Activated T-cell treated with anti-CD3 and anti-CD28 coated beads, Interleukin-2, amount 50 U/mL, for 1 hour (primary cell): ENCODE measurements around the gene MOB3B.
"Not testable (repeated sequence)": the region's sequence is repeated elsewhere in the genome, so short reads cannot be mapped to it uniquely, and the experiment has no call there.

ENCODE experiments used
- DNase-seq: peaks from one replicate; pipeline ENCODE4 v3.0.0-alpha.2; 2020

Gene MOB3B

DNA sequence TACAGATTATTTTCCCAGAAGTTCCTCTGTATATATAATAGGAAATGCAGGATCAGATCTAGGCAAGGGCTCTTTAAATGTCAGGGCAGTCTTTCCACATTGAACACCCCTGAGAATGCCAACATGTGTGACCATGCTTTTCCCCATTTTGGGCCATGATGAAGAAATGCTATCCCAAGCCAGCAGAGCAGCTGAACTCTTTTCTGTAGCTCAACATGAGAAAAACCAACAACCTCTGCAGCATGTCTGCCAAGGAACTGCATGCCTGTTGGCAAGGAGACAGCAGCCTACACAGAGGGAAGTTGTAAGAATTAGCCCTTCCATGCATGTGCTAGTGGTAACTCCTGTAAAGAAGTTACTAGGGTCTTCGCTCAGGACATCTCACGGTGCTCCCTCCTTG is 15.1 kb downstream of the MOB3B start:
- DNase-seq, result no peak

GRCh38 chr9:27511771-27512170 is 17.8 kb downstream of the MOB3B start:
- DNase-seq, result no peak

GRCh38 chr9:27510780-27511179 is 18.8 kb downstream of the MOB3B start:
- DNase-seq, result no peak

DNA sequence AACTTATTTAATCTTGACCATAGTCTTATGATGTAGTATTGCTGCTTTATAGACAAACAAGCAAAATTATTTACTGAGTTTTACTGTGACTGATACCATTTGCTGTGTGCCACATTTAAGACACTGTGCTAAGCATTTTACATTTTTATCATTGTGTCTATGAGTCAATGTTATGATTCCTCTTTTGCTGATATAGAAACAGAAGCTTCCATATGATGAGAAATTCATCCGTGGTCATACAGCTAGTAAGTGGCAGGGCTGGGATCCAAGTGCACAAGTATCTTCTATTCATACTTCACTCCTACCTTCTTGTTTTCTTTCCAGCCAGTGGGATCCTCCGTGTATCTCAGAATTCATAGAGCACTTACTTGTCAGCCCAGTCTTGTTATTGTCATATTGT is 22.6 kb downstream of the MOB3B start:
- DNase-seq, result no peak

DNA sequence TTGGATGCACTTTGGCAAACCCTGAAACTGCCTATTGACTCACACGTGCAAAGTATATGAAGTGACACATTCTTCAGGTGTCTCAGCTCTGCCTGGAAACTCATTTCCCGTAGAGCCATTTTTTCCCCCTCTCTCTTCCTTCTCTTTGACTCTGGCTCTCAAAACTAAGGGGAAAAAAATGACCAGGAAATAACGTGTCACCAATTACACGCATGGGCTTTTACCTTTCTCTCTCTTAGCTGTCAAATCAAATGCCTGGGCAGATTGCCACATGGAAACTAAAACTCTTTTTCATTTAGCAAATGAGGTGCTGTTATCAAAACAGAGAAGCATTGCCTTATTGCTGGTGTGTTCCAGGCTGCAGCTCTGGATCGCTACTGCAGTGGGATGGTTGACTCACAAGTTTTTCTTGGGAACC is 23.9 kb downstream of the MOB3B start:
- no peak for DNase-seq

GRCh38 chr9:27504259-27504658 is 25.4 kb downstream of the MOB3B start:
- no peak for DNase-seq

GRCh38 chr9:27503623-27504022 is 26.0 kb downstream of the MOB3B start:
- no peak for DNase-seq

DNA sequence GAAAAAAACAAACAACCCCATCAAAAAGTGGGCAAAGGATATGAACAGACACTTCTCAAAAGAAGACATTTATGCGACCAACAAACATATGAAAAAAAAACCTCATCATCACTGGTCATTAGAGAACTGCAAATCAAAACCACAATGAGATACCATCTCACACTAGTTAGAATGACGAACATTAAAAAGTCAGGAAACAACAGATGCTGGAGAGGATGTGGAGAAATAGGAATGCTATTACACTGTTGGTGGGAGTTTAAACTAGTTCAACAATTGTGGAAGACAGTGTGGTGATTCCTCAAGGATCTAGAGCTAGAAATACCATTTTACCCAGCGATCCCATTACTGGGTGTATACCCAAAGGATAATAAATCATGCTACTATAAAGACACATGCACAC is 28.7 kb downstream of the MOB3B start:
- DNase-seq, result not testable (repeated sequence)

GRCh38 chr9:27499451-27499850 is 30.2 kb downstream of the MOB3B start:
- DNase-seq, result no peak

GRCh38 chr9:27497883-27498417 is 31.7 kb downstream of the MOB3B start:
- no peak for DNase-seq

DNA sequence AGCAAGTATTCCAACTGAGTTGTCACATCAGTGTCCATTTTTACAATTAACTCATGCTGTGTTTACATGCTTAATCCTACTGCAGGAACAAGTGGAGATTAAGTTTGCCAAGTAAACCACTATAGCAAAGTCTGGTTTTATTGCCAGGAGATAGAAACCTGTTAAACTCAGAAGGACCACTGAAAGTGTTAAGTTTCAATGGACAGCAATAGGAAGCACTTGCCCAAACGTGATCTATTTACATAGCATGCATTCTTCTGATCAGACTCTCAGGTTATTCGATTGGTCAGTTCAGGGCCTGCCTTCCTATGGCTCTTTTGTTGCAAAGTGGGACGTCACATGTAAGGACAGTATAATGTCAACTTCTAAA is 33.5 kb downstream of the MOB3B start:
- no peak for DNase-seq

GRCh38 chr9:27495480-27496134 is 34.0 kb downstream of the MOB3B start:
- DNase-seq, result no peak

- DNase-seq, result no peak
Measured at GRCh38 chr9:27491154-27491553, 38.5 kb downstream of the MOB3B start.

DNA sequence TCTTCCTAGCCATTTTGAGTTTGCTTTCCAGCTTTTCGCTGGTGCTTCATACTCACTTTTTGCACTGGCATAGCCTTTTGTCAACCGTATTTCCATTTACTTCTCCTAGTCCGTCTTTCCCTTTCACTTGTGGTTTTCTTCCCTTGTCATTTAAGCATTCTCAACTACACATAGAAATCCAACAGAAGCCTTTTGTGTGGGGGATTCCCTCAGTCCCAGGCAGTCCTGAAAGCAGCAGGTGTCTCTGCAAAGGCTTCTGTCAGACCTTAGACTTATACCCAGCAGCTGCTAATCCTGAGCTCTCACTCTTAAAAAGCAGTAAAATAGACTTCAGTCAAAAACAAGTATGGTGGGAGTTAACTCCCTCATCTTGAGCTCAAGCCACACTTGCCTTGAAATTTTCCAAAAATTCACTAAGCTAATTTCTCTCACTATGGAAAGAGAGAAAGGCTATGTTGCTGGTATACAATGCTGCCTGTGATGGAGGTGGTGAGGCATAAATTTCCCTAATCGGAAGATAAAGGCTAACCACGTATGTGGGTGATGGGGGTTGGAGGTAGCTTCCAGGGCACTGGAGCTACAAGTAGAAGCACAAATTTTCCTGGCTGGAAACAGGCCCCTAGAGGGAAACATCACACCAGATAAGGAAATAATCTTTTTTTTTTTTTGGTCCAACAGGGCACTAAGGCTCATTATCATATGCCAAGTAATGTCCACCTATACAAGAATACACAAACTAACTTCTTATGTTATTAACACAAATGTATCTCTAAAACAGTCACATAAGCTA is 40.3 kb downstream of the MOB3B start:
- no peak for DNase-seq

DNA sequence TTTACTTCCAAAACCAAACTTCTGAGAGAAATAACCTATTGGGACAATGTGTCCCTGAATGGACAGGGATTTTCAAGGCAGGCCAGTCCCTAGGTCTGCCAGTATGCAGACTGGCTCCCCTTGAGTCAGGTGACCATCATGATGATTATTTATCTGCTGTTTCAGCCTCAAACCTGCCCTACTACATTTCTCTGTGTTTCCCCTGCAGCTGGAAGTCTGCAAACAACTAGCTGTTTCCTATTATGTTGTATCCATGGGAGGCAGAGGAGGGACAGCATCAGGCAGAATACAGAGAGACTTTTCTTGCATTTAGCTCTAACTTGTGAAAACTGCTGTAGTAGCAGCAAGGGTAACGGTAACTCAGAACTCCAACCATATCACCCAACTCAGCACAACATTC is 41.7 kb downstream of the MOB3B start:
- DNase-seq, result no peak

- DNase-seq, result no peak
Measured at GRCh38 chr9:27487128-27487640, 42.4 kb downstream of the MOB3B start.

GRCh38 chr9:27485158-27485557 is 44.5 kb downstream of the MOB3B start:
- DNase-seq, result no peak

GRCh38 chr9:27483576-27483975 is 46.0 kb downstream of the MOB3B start:
- DNase-seq, result no peak

DNA sequence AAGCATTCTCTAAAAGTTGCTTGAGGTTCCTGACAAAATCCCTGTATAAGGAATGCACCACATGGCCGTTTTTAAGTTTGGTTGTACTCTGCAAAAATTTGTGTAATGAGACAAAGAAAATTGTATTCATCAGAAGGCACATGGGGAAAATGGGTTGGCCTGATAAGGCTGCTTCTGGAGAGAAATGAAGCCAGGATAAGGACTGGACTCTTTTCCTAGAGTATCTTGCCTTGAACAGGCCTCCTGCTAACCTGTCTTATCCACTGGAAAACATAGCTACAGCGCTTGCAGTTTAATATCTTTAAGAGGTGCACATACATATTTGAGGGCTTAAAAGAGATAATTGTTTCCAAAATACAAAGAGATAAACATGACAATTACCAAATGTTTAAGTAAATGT is 46.9 kb downstream of the MOB3B start:
- DNase-seq, result no peak

GRCh38 chr9:27478322-27478721 is 51.3 kb downstream of the MOB3B start:
- DNase-seq, result no peak

DNA sequence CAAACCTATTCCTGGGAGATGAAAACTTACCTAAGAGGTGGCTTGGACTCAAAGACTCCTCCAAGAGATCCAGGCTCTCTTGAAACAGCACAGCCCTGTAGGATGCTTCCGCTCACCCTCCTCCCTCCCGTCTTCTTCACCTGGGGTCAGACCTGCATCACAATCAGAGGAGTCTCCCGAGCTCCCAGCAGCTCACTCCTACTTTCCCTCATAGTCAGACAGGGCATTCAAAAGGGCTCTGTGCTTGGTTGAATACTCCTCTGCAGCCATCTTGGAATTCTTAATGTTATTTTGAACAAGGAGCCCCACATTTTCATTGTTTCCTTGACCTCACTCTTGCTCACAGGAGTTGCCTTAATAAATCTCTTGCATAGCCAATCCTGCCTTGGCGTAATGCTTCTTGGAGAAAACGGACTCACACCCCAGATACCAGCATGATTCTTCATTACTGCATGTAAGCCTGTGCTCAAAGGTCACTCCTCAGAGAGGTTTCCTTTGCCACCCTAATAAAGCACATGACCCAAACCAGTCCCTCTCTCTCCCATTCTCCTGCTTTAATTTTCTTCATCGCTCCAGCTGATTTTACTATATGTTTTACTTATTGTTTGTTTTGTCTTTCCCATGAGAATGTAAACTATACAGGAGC is 52.6 kb downstream of the MOB3B start:
- no peak for DNase-seq

DNA sequence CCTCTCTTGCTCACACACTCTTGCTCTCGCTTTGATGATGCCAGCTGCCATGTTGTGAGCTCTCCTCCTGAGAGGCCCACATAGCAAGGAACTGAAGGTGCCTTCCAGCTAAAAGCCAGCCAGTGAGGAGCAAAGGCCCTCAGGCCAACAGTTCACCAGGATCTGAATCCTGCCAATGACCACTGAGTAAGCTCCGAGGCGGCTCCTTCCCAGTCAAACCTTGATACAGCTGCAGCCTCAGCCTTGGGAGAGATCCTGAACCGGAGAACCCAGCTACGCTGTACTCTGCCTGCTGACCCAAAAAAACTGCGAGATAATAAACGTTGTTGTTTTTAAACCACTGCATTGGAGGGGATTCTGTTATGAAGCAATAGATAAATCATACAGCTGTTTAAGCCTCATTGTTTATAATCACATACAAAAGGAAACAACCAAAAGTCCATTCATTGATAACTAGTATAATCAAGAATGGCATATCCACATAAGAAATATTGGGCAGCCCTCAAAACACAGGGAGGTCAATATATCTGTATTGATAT is 54.5 kb downstream of the MOB3B start:
- DNase-seq, result no peak

DNA sequence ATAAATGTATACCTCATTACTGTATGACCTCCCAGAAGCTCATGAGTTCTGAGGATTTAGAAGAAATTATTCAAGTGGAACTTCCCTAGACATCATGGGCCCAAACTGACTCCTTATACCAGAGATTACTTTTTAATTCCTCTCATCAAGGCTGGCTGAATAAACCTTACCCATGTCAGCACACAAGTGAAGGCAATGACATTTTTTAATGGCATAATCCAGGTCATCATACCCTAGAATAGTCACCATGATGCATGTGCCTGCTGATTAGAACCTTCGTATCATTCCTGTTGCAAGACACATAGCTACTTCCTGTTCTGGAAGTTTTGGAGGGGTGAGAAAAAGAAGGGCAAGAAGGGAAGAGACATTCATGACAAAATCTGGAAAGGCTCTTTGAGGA is 55.3 kb downstream of the MOB3B start:
- no peak for DNase-seq
